Ovary (tissue), 3 donors: Measurements from ENCODE around the gene NAT8L.

Source experiments
- EP300 ChIP-seq: sonication (generic); formaldehyde crosslinking; IDR thresholded peaks from one replicate; pipeline ENCODE4 v1.6.1; 2017; ENCODE audit warnings: antibody characterized with exemption
- POLR2A ChIP-seq: fragments of 450-650 bp; IDR thresholded peaks from one replicate; pipeline ENCODE4 v1.6.1; 2017; ENCODE audit warnings: antibody characterized with exemption, mild to moderate bottlenecking, moderate library complexity
- TF ChIP-seq, protein P1 (sequence below), 3 donors: fragments of 450-650 bp in 2 of 3; fragments of 200-600 bp in 1 of 3; IDR thresholded peaks; one replicate each; pipeline versions ENCODE4 v1.5.1 to v1.8.0; 2016 to 2022; ENCODE audit warnings: antibody characterized with exemption in 3 of 3, mild to moderate bottlenecking in 1 of 3
- donor health status: DM: no; HTN: no; CAD: no.

DNA sequence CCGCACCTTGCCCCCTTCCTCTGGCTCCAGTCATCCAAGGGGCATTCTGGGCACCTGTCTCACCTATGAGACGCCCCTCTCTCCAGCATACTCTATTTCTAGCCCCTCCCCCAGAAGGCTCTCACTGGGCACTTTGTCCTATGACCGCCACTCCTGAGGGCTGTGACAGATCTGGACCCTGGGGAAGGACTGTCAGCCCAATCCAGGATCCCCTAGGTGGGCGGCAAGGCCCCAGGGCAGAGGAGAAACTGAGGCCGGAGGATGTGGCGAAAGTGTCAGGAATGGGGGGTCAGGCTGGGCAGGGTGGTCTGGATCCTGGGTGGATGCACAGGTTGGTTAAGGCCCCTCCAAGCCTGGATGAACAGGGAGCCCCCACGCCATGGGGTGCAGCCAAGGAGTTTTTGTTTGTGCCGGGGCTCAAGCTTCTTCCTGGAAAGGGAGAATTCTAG is 16.2 kb upstream of the NAT8L start:
- TF ChIP-seq, protein P1, sequence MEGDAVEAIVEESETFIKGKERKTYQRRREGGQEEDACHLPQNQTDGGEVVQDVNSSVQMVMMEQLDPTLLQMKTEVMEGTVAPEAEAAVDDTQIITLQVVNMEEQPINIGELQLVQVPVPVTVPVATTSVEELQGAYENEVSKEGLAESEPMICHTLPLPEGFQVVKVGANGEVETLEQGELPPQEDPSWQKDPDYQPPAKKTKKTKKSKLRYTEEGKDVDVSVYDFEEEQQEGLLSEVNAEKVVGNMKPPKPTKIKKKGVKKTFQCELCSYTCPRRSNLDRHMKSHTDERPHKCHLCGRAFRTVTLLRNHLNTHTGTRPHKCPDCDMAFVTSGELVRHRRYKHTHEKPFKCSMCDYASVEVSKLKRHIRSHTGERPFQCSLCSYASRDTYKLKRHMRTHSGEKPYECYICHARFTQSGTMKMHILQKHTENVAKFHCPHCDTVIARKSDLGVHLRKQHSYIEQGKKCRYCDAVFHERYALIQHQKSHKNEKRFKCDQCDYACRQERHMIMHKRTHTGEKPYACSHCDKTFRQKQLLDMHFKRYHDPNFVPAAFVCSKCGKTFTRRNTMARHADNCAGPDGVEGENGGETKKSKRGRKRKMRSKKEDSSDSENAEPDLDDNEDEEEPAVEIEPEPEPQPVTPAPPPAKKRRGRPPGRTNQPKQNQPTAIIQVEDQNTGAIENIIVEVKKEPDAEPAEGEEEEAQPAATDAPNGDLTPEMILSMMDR (IDR thresholded peaks at IDR 0.05), result no peak
- TF ChIP-seq EP300, result no peak
- no peak for TF ChIP-seq POLR2A
